GM23248 (cell line): ENCODE measurements around the gene SPOCK2.
"Not testable (repeated sequence)": the region's sequence is repeated elsewhere in the genome, so short reads cannot be mapped to it uniquely, and the experiment has no call there.

Experiments used
- EZH2 ChIP-seq: fragments of 200-600 bp; sonication (generic); IDR thresholded peaks from 2 replicates; pipeline ENCODE4 v1.6.1; 2018; ENCODE audit warnings: antibody characterized with exemption, mild to moderate bottlenecking; ENCODE audit not compliant: insufficient read depth, poor library complexity, severe bottlenecking
- EZH2phosphoT487 ChIP-seq: fragments of 200-600 bp; sonication (generic); IDR thresholded peaks from 2 replicates; pipeline ENCODE4 v1.6.1; 2018; ENCODE audit warnings: antibody characterized with exemption, moderate library complexity, mild to moderate bottlenecking, low read depth; ENCODE audit not compliant: insufficient read depth

GRCh38 chr10:72108004-72108370 is 19.6 kb upstream of the SPOCK2 start:
- not testable (repeated sequence) for TF ChIP-seq EZH2, EZH2phosphoT487
